ENCODE data around the gene TEX51.

GRCh38 chr2:126932966-126933710, 34.4 kb downstream of the TEX51 start:
- TF ChIP-seq CTCF (IDR thresholded peaks at IDR 0.05): no peak
- no peak for TF ChIP-seq POLR2A (IDR thresholded peaks at IDR 0.05)

All from right lobe of liver (tissue), 4 donors.